ENCODE results near the gene METTL25B. TPM values are rescaled to one million over a fixed set of nuclear protein-coding genes. Genes with fewer than 3 reads are reported as not detected.

Gene METTL25B
- total RNA-seq, 1 donor = 8.3 TPM

GRCh38 chr1:156768610-156769295 is 40.5 kb downstream of the METTL25B start:
- Histone ChIP-seq H4K20me1 (ENCODE audit: insufficient read depth, low read length) (peaks cover 37% of the 10 kb centered on the region), H3K36me3 (ENCODE audit: insufficient read depth, low read length) (peaks cover 7% of the 10 kb centered on the region), H3K79me2 (ENCODE audit: insufficient read depth, low read length) (peaks cover 68% of the 10 kb centered on the region), H3K9me3 (ENCODE audit: low read depth, low read length) (no peaks in the 10 kb centered on the region), H3K4me1 (ENCODE audit: insufficient read depth, low read length) (peaks cover 23% of the 10 kb centered on the region), H3K27ac (ENCODE audit: low read depth, low read length) (peak overlapping the region; percentile 88), H3K4me3 (ENCODE audit: insufficient read depth, low read length) (peak overlapping the region; percentile 82), H3K4me2 (ENCODE audit: insufficient read depth, low read length) (peak overlapping the region; percentile 97), H2AFZ (ENCODE audit: low read length) (no peak overlapping the region), H3K27me3 (ENCODE audit: insufficient read depth, low read length) (no peaks in the 10 kb centered on the region)
- DNase-seq (ENCODE audit: insufficient read length, low spot score, missing footprints) = no peak
- no peak for TF ChIP-seq CTCF (IDR thresholded peaks at IDR 0.05; ENCODE audit: extremely low read depth, low read depth, low read length)

GRCh38 chr1:156772222-156772621 is 44.0 kb downstream of the METTL25B start:
- no peaks in the 10 kb centered on the region for H3K27me3 ChIP-seq (ENCODE audit: insufficient read depth, low read length)
- peaks cover 7% of the 10 kb centered on the region for H3K36me3 ChIP-seq (ENCODE audit: insufficient read depth, low read length)
- TF ChIP-seq CTCF (IDR thresholded peaks at IDR 0.05; ENCODE audit: extremely low read depth, low read depth, low read length) = no peak
- peaks cover 90% of the 10 kb centered on the region for H3K79me2 ChIP-seq (ENCODE audit: insufficient read depth, low read length)
- H3K4me1 ChIP-seq (ENCODE audit: insufficient read depth, low read length) = peaks cover 12% of the 10 kb centered on the region
- H3K4me3 ChIP-seq (ENCODE audit: insufficient read depth, low read length) = no peak overlapping the region
- no peak overlapping the region for H2AFZ ChIP-seq (ENCODE audit: low read length)
- H4K20me1 ChIP-seq (ENCODE audit: insufficient read depth, low read length) = peaks cover 58% of the 10 kb centered on the region
- no peak overlapping the region for H3K27ac ChIP-seq (ENCODE audit: low read depth, low read length)
- H3K9me3 ChIP-seq (ENCODE audit: low read depth, low read length) = no peaks in the 10 kb centered on the region
- H3K4me2 ChIP-seq (ENCODE audit: insufficient read depth, low read length) = no peak overlapping the region
- no peak for DNase-seq (ENCODE audit: insufficient read length, low spot score, missing footprints)

- no peak overlapping the region for H3K4me3 ChIP-seq (ENCODE audit: insufficient read depth, low read length)
- DNase-seq (ENCODE audit: insufficient read length, low spot score, missing footprints) = no peak
- H3K79me2 ChIP-seq (ENCODE audit: insufficient read depth, low read length) = peaks cover 91% of the 10 kb centered on the region
- H3K27ac ChIP-seq (ENCODE audit: low read depth, low read length) = no peak overlapping the region
- peaks cover 7% of the 10 kb centered on the region for H3K36me3 ChIP-seq (ENCODE audit: insufficient read depth, low read length)
- no peak for TF ChIP-seq CTCF (IDR thresholded peaks at IDR 0.05; ENCODE audit: extremely low read depth, low read depth, low read length)
- H3K4me1 ChIP-seq (ENCODE audit: insufficient read depth, low read length) = peaks cover 12% of the 10 kb centered on the region
- H2AFZ ChIP-seq (ENCODE audit: low read length) = no peak overlapping the region
- no peak overlapping the region for H3K4me2 ChIP-seq (ENCODE audit: insufficient read depth, low read length)
- H3K27me3 ChIP-seq (ENCODE audit: insufficient read depth, low read length) = no peaks in the 10 kb centered on the region
- peaks cover 64% of the 10 kb centered on the region for H4K20me1 ChIP-seq (ENCODE audit: insufficient read depth, low read length)
- no peaks in the 10 kb centered on the region for H3K9me3 ChIP-seq (ENCODE audit: low read depth, low read length)
Observed at GRCh38 chr1:156772728-156773497, 44.6 kb downstream of the METTL25B start.

GRCh38 chr1:156773607-156774006 is 45.3 kb downstream of the METTL25B start:
- Histone ChIP-seq H3K9me3 (ENCODE audit: low read depth, low read length) (no peaks in the 10 kb centered on the region), H3K4me1 (ENCODE audit: insufficient read depth, low read length) (peaks cover 8% of the 10 kb centered on the region), H3K36me3 (ENCODE audit: insufficient read depth, low read length) (peaks cover 7% of the 10 kb centered on the region), H3K4me2 (ENCODE audit: insufficient read depth, low read length) (no peak overlapping the region), H2AFZ (ENCODE audit: low read length) (no peak overlapping the region), H4K20me1 (ENCODE audit: insufficient read depth, low read length) (peaks cover 62% of the 10 kb centered on the region), H3K79me2 (ENCODE audit: insufficient read depth, low read length) (peaks cover 91% of the 10 kb centered on the region), H3K4me3 (ENCODE audit: insufficient read depth, low read length) (no peak overlapping the region), H3K27ac (ENCODE audit: low read depth, low read length) (no peak overlapping the region), H3K27me3 (ENCODE audit: insufficient read depth, low read length) (no peaks in the 10 kb centered on the region)
- no peak for TF ChIP-seq CTCF (IDR thresholded peaks at IDR 0.05; ENCODE audit: extremely low read depth, low read depth, low read length)
- no peak for DNase-seq (ENCODE audit: insufficient read length, low spot score, missing footprints)

All from osteoblast (primary cell).